Neural cell (in vitro differentiated cells): ENCODE results near the gene NOL4L.

Experiments
- EZH2 ChIP-seq: fragments of 200-600, 300-800 bp; shearing (Covaris generic), sonication (generic); IDR thresholded peaks from 2 replicates; pipeline ENCODE4 v1.6.1; 2014; ENCODE audit warnings: antibody characterized with exemption, low read length, borderline replicate concordance, mild to moderate bottlenecking; ENCODE audit not compliant: insufficient read depth, poor library complexity, severe bottlenecking
- MXI1 ChIP-seq: fragments of 450-650 bp; conservative IDR thresholded peaks from 2 replicates; pipeline ENCODE4 v1.6.1; 2014; ENCODE audit warnings: antibody characterized with exemption, mild to moderate bottlenecking; ENCODE audit not compliant: poor library complexity, severe bottlenecking
- RAD21 ChIP-seq: fragments of 450-650 bp; conservative IDR thresholded peaks from 2 replicates; pipeline ENCODE4 v1.6.1; 2014; ENCODE audit warnings: antibody characterized with exemption, mild to moderate bottlenecking, moderate library complexity
- SMC3 ChIP-seq: fragments of 450-650 bp; conservative IDR thresholded peaks from 2 replicates; pipeline ENCODE4 v1.6.1; 2014; ENCODE audit warnings: antibody characterized with exemption, mild to moderate bottlenecking, moderate library complexity; ENCODE audit not compliant: poor library complexity
- TAF1 ChIP-seq: IDR thresholded peaks from 2 replicates; pipeline ENCODE4 v1.6.1; 2012; ENCODE audit warnings: low read depth
- TF ChIP-seq, protein P1 (sequence below): fragments of 450-650 bp; IDR thresholded peaks from 2 replicates; pipeline ENCODE4 v1.5.1; 2014; ENCODE audit warnings: antibody characterized with exemption, mild to moderate bottlenecking, moderate library complexity; ENCODE audit not compliant: poor library complexity, severe bottlenecking
- TF ChIP-seq, protein P2 (sequence below): IDR thresholded peaks from 2 replicates; pipeline ENCODE4 v1.6.1; 2012; ENCODE audit warnings: borderline replicate concordance

- TF ChIP-seq, protein P1, sequence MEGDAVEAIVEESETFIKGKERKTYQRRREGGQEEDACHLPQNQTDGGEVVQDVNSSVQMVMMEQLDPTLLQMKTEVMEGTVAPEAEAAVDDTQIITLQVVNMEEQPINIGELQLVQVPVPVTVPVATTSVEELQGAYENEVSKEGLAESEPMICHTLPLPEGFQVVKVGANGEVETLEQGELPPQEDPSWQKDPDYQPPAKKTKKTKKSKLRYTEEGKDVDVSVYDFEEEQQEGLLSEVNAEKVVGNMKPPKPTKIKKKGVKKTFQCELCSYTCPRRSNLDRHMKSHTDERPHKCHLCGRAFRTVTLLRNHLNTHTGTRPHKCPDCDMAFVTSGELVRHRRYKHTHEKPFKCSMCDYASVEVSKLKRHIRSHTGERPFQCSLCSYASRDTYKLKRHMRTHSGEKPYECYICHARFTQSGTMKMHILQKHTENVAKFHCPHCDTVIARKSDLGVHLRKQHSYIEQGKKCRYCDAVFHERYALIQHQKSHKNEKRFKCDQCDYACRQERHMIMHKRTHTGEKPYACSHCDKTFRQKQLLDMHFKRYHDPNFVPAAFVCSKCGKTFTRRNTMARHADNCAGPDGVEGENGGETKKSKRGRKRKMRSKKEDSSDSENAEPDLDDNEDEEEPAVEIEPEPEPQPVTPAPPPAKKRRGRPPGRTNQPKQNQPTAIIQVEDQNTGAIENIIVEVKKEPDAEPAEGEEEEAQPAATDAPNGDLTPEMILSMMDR, result no peak
- TF ChIP-seq, protein P2, sequence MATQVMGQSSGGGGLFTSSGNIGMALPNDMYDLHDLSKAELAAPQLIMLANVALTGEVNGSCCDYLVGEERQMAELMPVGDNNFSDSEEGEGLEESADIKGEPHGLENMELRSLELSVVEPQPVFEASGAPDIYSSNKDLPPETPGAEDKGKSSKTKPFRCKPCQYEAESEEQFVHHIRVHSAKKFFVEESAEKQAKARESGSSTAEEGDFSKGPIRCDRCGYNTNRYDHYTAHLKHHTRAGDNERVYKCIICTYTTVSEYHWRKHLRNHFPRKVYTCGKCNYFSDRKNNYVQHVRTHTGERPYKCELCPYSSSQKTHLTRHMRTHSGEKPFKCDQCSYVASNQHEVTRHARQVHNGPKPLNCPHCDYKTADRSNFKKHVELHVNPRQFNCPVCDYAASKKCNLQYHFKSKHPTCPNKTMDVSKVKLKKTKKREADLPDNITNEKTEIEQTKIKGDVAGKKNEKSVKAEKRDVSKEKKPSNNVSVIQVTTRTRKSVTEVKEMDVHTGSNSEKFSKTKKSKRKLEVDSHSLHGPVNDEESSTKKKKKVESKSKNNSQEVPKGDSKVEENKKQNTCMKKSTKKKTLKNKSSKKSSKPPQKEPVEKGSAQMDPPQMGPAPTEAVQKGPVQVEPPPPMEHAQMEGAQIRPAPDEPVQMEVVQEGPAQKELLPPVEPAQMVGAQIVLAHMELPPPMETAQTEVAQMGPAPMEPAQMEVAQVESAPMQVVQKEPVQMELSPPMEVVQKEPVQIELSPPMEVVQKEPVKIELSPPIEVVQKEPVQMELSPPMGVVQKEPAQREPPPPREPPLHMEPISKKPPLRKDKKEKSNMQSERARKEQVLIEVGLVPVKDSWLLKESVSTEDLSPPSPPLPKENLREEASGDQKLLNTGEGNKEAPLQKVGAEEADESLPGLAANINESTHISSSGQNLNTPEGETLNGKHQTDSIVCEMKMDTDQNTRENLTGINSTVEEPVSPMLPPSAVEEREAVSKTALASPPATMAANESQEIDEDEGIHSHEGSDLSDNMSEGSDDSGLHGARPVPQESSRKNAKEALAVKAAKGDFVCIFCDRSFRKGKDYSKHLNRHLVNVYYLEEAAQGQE, result no peak
- TF ChIP-seq EZH2 (no peak), RAD21 (no peak), MXI1 (no peak), TAF1 (no peak), SMC3 (no peak)
These were observed 112.4 kb downstream of the NOL4L start for GRCh38 chr20:32472581-32473207.
